Upper lobe of left lung (tissue), 6 donors: ENCODE data around the gene DMAC2L. TPM values are rescaled to one million over a fixed set of nuclear protein-coding genes. Genes with fewer than 3 reads are reported as not detected.
"Not testable (repeated sequence)": the region's sequence is repeated elsewhere in the genome, so short reads cannot be mapped to it uniquely, and the experiment has no call there.

Experiments used
- ATAC-seq, 2 donors: fragments of 200-7000 bp; cut with Tn5 transposase; one replicate each; pipeline ENCODE4 v1.9.1; 2022; ENCODE audit warnings: mild to moderate bottlenecking in 2 of 2, moderate library complexity in 2 of 2; ENCODE audit not compliant: low FRiP score in 2 of 2
- DNase-seq, 2 donors: peaks; one replicate each; pipeline ENCODE4 v3.0.0-alpha.2; 2019 to 2020
- H3K27ac ChIP-seq, 4 donors: fragments of 200-600 bp; sonication (generic); one replicate each; pipeline ENCODE4 v1.5.1; 2016 to 2019
- H3K27me3 ChIP-seq, 4 donors: fragments of 200-600 bp; sonication (generic); one replicate each; pipeline ENCODE4 v1.5.1; 2017 to 2019
- H3K36me3 ChIP-seq, 4 donors: fragments of 200-600 bp; sonication (generic); one replicate each; pipeline ENCODE4 v1.5.1; 2016 to 2019
- H3K4me1 ChIP-seq, 4 donors: fragments of 200-600 bp; sonication (generic); one replicate each; pipeline ENCODE4 v1.5.1; 2018 to 2019
- H3K4me3 ChIP-seq, 4 donors: fragments of 200-600 bp; sonication (generic); one replicate each; pipeline ENCODE4 v1.5.1; 2017 to 2019; ENCODE audit warnings: mild to moderate bottlenecking in 2 of 4, moderate library complexity in 1 of 4
- H3K9me3 ChIP-seq, 4 donors: fragments of 200-600 bp; sonication (generic); one replicate each; pipeline ENCODE4 v1.5.1; 2018 to 2019
- EP300 ChIP-seq, 4 donors: sonication (generic); formaldehyde crosslinking; IDR thresholded peaks; one replicate each; pipeline ENCODE4 v1.5.1; 2017; ENCODE audit warnings: antibody characterized with exemption in 4 of 4, control low read depth in 2 of 4
- POLR2A ChIP-seq, 4 donors: fragments of 450-650 bp; IDR thresholded peaks; one replicate each; pipeline ENCODE4 v1.5.1; 2016 to 2017; ENCODE audit warnings: antibody characterized with exemption in 4 of 4, mild to moderate bottlenecking in 2 of 4
- POLR2AphosphoS5 ChIP-seq, 2 donors: sonication (generic); formaldehyde crosslinking; IDR thresholded peaks; one replicate each; pipeline ENCODE4 v1.5.1; 2017; ENCODE audit warnings: antibody characterized with exemption in 2 of 2
- WGBS, 2 donors: methylation state at CpG; one replicate each; pipeline ENCODE4 v1.1.5; 2017 to 2018; 5-methylcytosine and 5-hydroxymethylcytosine counted together
- total RNA-seq, 6 donors: library from RNA; depleted of rRNA in 4 of 6; stranded (reverse); fragments of >200 nt in 4 of 6; gene quantifications; one replicate each; pipeline versions ENCODE4 v1.1.0 to v1.2.1, GENCODE V29; 2016 to 2021
- TF ChIP-seq, protein P1 (sequence below), 6 experiments: fragments of 450-650 bp in 4 of 6; fragments of 200-600 bp in 2 of 6; sonication (generic) in 2 of 6; IDR thresholded peaks; one replicate each; pipeline ENCODE4 v1.5.1; 2016 to 2019; ENCODE audit warnings: antibody characterized with exemption in 6 of 6
- donor health status: DM: no; HTN: no; CAD: no; lungs with moderate emphysema.
- donor health status: DM: no; HTN: yes; CAD: no; lungs with severe emphysema.

The DMAC2L gene
- total RNA-seq, 6 donors from 2014 or later: 13.5 to 23.7 (median 21.6) TPM

DNA sequence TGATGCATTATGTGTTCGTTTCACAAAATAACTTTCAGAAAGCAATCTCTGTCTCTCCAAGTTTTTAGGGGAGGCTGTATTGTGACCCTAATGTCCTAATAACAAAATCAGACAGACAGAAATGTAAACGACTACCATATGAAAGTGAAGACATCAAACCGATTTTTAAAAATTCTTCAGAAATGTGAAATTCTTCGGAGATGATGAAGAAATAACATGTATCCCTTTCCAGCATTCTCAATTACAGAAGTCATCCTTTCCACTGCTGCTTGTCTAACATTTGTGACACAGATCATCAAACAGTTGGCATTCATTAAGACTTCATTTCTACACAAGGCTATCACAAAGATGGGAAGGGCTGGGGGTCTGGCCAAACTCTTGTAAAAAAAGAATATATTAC is 41.0 kb downstream of the DMAC2L start:
- WGBS, 2 donors: 84% methylated on average over 4 of the region's 4 CpGs

GRCh38 chr14:50354527-50354926 is 42.4 kb downstream of the DMAC2L start:
- Histone ChIP-seq H3K4me3 (no peak overlapping the region), H3K4me1 (no peaks in the 10 kb centered on the region), H3K9me3 (no peaks in the 10 kb centered on the region), H3K36me3 (peaks cover 0 to 7% (median 3%) of the 10 kb centered on the region in 4 donors), H3K27me3 (no peaks in the 10 kb centered on the region), H3K27ac (no peak overlapping the region)
- DNase-seq (no peak), ATAC-seq (no peak)
- TF ChIP-seq POLR2A (IDR thresholded peaks at IDR 0.05) (no peak), EP300 (IDR thresholded peaks at IDR 0.05) (no peak), POLR2AphosphoS5 (IDR thresholded peaks at IDR 0.05) (no peak)
- TF ChIP-seq, protein P1, sequence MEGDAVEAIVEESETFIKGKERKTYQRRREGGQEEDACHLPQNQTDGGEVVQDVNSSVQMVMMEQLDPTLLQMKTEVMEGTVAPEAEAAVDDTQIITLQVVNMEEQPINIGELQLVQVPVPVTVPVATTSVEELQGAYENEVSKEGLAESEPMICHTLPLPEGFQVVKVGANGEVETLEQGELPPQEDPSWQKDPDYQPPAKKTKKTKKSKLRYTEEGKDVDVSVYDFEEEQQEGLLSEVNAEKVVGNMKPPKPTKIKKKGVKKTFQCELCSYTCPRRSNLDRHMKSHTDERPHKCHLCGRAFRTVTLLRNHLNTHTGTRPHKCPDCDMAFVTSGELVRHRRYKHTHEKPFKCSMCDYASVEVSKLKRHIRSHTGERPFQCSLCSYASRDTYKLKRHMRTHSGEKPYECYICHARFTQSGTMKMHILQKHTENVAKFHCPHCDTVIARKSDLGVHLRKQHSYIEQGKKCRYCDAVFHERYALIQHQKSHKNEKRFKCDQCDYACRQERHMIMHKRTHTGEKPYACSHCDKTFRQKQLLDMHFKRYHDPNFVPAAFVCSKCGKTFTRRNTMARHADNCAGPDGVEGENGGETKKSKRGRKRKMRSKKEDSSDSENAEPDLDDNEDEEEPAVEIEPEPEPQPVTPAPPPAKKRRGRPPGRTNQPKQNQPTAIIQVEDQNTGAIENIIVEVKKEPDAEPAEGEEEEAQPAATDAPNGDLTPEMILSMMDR (IDR thresholded peaks at IDR 0.05): no peak
- 0 to 2% methylated on average over 1 of the region's 1 CpG for WGBS, 2 donors

More for the DNA sequence above, 41.0 kb downstream of the DMAC2L start:
- H3K27ac ChIP-seq: no peak overlapping the region
- H3K4me1 ChIP-seq: no peaks in the 10 kb centered on the region
- ATAC-seq: no peak
- H3K36me3 ChIP-seq: peaks cover 0 to 6% (median 3%) of the 10 kb centered on the region in 4 donors
- no peak overlapping the region for H3K4me3 ChIP-seq
- H3K9me3 ChIP-seq: no peaks in the 10 kb centered on the region
- no peak for TF ChIP-seq EP300 (IDR thresholded peaks at IDR 0.05)
- no peaks in the 10 kb centered on the region for H3K27me3 ChIP-seq
- no peak for DNase-seq

- ATAC-seq (no peak), DNase-seq (no peak)
- Histone ChIP-seq H3K27ac (no peak overlapping the region), H3K4me3 (no peak overlapping the region), H3K4me1 (no peaks in the 10 kb centered on the region), H3K27me3 (no peaks in the 10 kb centered on the region), H3K36me3 (peaks cover 0 to 7% (median 3%) of the 10 kb centered on the region in 4 donors), H3K9me3 (no peaks in the 10 kb centered on the region)
- WGBS, 2 donors: 83 to 85% methylated on average over 1 of the region's 1 CpG
- TF ChIP-seq EP300 (IDR thresholded peaks at IDR 0.05): no peak
- TF ChIP-seq POLR2A (IDR thresholded peaks at IDR 0.05): no peak
- TF ChIP-seq, protein P1 (IDR thresholded peaks at IDR 0.05): no peak
- no peak for TF ChIP-seq POLR2AphosphoS5 (IDR thresholded peaks at IDR 0.05)
Observed at GRCh38 chr14:50355692-50356091, 43.6 kb downstream of the DMAC2L start.

GRCh38 chr14:50356283-50356682 is 44.2 kb downstream of the DMAC2L start:
- H3K36me3 ChIP-seq, H3K27ac ChIP-seq, H3K9me3 ChIP-seq, H3K4me3 ChIP-seq, H3K4me1 ChIP-seq, H3K27me3 ChIP-seq, DNase-seq, ATAC-seq: not testable (repeated sequence)
- 69 to 78% methylated on average over 3 of the region's 3 CpGs for WGBS, 2 donors

- Histone ChIP-seq H3K4me3 (no peak overlapping the region), H3K27ac (no peak overlapping the region), H3K27me3 (no peaks in the 10 kb centered on the region), H3K4me1 (no peaks in the 10 kb centered on the region), H3K9me3 (no peaks in the 10 kb centered on the region), H3K36me3 (peaks cover 0 to 7% (median 3%) of the 10 kb centered on the region in 4 donors)
- ATAC-seq (no peak), DNase-seq (no peak)
- TF ChIP-seq POLR2AphosphoS5 (IDR thresholded peaks at IDR 0.05) (no peak), POLR2A (IDR thresholded peaks at IDR 0.05) (no peak), EP300 (IDR thresholded peaks at IDR 0.05) (no peak)
- TF ChIP-seq, protein P1 (IDR thresholded peaks at IDR 0.05): no peak
- WGBS, 2 donors: 72% methylated on average over 6 of the region's 6 CpGs
Observed at GRCh38 chr14:50357124-50357523, 45.0 kb downstream of the DMAC2L start.

GRCh38 chr14:50357753-50358395 is 45.8 kb downstream of the DMAC2L start:
- no peaks in the 10 kb centered on the region for H3K9me3 ChIP-seq
- no peaks in the 10 kb centered on the region for H3K27me3 ChIP-seq
- H3K4me3 ChIP-seq: no peak overlapping the region
- TF ChIP-seq EP300 (IDR thresholded peaks at IDR 0.05) (no peak), POLR2AphosphoS5 (IDR thresholded peaks at IDR 0.05) (no peak), POLR2A (IDR thresholded peaks at IDR 0.05) (no peak)
- TF ChIP-seq, protein P1 (IDR thresholded peaks at IDR 0.05): no peak
- H3K27ac ChIP-seq: no peak overlapping the region
- DNase-seq (no peak), ATAC-seq (no peak)
- 89 to 94% methylated on average over 4 of the region's 4 CpGs for WGBS, 2 donors
- H3K36me3 ChIP-seq: peaks cover 0 to 7% (median 3%) of the 10 kb centered on the region in 4 donors
- peaks cover 0 to under 1% (median 0%) of the 10 kb centered on the region in 4 donors for H3K4me1 ChIP-seq
